H1 (cell line): ENCODE measurements around the gene CYP3A7. TPM values are rescaled to one million over a fixed set of nuclear protein-coding genes. Genes with fewer than 3 reads are reported as not detected.
A peak's percentile ranks its signal among the peaks of the same experiment; 100 is the strongest.

Source experiments
- CTCF ChIA-PET: fragments of 300-600 bp; sonication (Branson Sonifier 250); formaldehyde crosslinking; loops from one replicate; lab custom pipeline; 2021; ENCODE audit not compliant: partially characterized antibody; lab: Charles Lee
- POLR2A ChIA-PET: fragments of 300-600 bp; sonication (Branson Sonifier 250); formaldehyde crosslinking; loops from one replicate; lab custom pipeline; 2021; ENCODE audit warnings: inconsistent platforms; ENCODE audit not compliant: partially characterized antibody; lab: Charles Lee
- DNase-seq, 2 experiments: peaks; one replicate each; pipeline versions ENCODE4 v3.0.0 to v3.0.0-alpha.2; 2010 to 2022; ENCODE audit warnings: low spot score in 2 of 2, low read depth in 1 of 2, mixed read lengths in 1 of 2
- FAIRE-seq: peaks from 2 replicates; lab custom pipeline; 2011; peaks lifted over from hg19 to GRCh38; lab: Jason Lieb, UNC
- H2AFZ ChIP-seq: 2 replicates; pipeline ENCODE4 v1.8.1; 2012; ENCODE audit warnings: low read length, inconsistent platforms
- H2AK5ac ChIP-seq: 2 replicates; pipeline ENCODE4 v1.6.1; 2013; ENCODE audit warnings: low read depth, low read length
- H2BK120ac ChIP-seq: replicated peaks from 2 replicates; pipeline ENCODE3; 2013; ENCODE audit warnings: low read depth, low read length, inconsistent platforms
- H2BK12ac ChIP-seq: 2 replicates; pipeline ENCODE4 v1.6.1; 2013; ENCODE audit warnings: low read depth, low read length
- H2BK15ac ChIP-seq: 2 replicates; pipeline ENCODE4 v1.6.1; 2013; ENCODE audit warnings: low read length
- H2BK20ac ChIP-seq: 2 replicates; pipeline ENCODE4 v1.6.1; 2013; ENCODE audit warnings: low read length
- H2BK5ac ChIP-seq: 2 replicates; pipeline ENCODE4 v1.6.1; 2013; ENCODE audit warnings: low read depth, low read length
- H3K14ac ChIP-seq: 2 replicates; pipeline ENCODE4 v1.6.1; 2013; ENCODE audit warnings: inconsistent platforms; ENCODE audit not compliant: insufficient read length
- H3K18ac ChIP-seq: 2 replicates; pipeline ENCODE4 v1.6.1; 2013; ENCODE audit warnings: low read length; ENCODE audit errors: extremely low read depth
- H3K23ac ChIP-seq: 2 replicates; pipeline ENCODE4 v1.6.1; 2013; ENCODE audit warnings: inconsistent platforms; ENCODE audit not compliant: insufficient read length
- H3K23me2 ChIP-seq: 2 replicates; pipeline ENCODE4 v1.6.1; 2013; ENCODE audit warnings: low read depth, low read length
- H3K27ac ChIP-seq: 2 replicates; pipeline ENCODE4 v1.6.1; 2011; ENCODE audit warnings: low read depth, low read length, inconsistent platforms
- H3K27me3 ChIP-seq, 4 experiments: replicated peaks in 1 of 4; 1 replicate in 1 of 4; 2 replicates in 3 of 4; pipeline versions ENCODE4 v1.6.1 to v1.8.1; 2011 to 2013; ENCODE audit warnings: low read length in 3 of 4, mild to moderate bottlenecking in 3 of 4, inconsistent platforms in 2 of 4, mixed read lengths in 2 of 4, moderate library complexity in 1 of 4; ENCODE audit not compliant: control insufficient read depth in 3 of 4, insufficient read depth in 3 of 4; ENCODE audit errors: extremely low read depth in 1 of 4
- H3K36me3 ChIP-seq, 4 experiments: 2 replicates each; pipeline versions ENCODE4 v1.6.1 to v1.8.1; 2011 to 2013; ENCODE audit warnings: mild to moderate bottlenecking in 4 of 4, low read length in 3 of 4, moderate library complexity in 2 of 4, control low read depth in 1 of 4, inconsistent platforms in 1 of 4; ENCODE audit not compliant: insufficient read depth in 4 of 4, control insufficient read depth in 2 of 4
- H3K4ac ChIP-seq: replicated peaks from 2 replicates; pipeline ENCODE3; 2013; ENCODE audit warnings: low read length, low read depth, mixed read lengths, inconsistent platforms; ENCODE audit not compliant: insufficient read length
- H3K4me1 ChIP-seq, 4 experiments: replicated peaks in 1 of 4; 1 replicate in 1 of 4; 2 replicates in 3 of 4; pipeline versions ENCODE4 v1.6.1 to v1.8.1; 2011 to 2013; ENCODE audit warnings: low read length in 3 of 4, inconsistent platforms in 2 of 4, mixed read lengths in 1 of 4; ENCODE audit not compliant: insufficient read depth in 4 of 4, control insufficient read depth in 3 of 4
- H3K4me2 ChIP-seq, 2 experiments: 2 replicates each; pipeline versions ENCODE4 v1.6.1 to v1.8.1; 2011 to 2013; ENCODE audit warnings: low read depth in 2 of 2, low read length in 2 of 2, control low read depth in 1 of 2, inconsistent platforms in 1 of 2, mild to moderate bottlenecking in 1 of 2; ENCODE audit not compliant: insufficient read depth in 1 of 2
- H3K4me3 ChIP-seq, 4 experiments: fragments of 200-600, 300-600 bp in 1 of 4; sonication (generic), shearing (Covaris generic), sonication (Bioruptor Twin) in 1 of 4; 2 replicates each; pipeline versions ENCODE4 v1.5.1 to v1.8.1; 2011 to 2016; ENCODE audit warnings: low read length in 4 of 4, low read depth in 3 of 4, control low read depth in 2 of 4, inconsistent platforms in 2 of 4, mild to moderate bottlenecking in 2 of 4, mixed read lengths in 1 of 4, moderate library complexity in 1 of 4; ENCODE audit not compliant: insufficient read depth in 2 of 4; ENCODE audit errors: extremely low read depth in 1 of 4
- H3K56ac ChIP-seq: replicated peaks from 2 replicates; pipeline ENCODE3; 2013; ENCODE audit warnings: low read depth, mild to moderate bottlenecking, mixed read lengths, low read length, inconsistent platforms; ENCODE audit not compliant: insufficient read length
- H3K79me1 ChIP-seq: 2 replicates; pipeline ENCODE4 v1.6.1; 2013; ENCODE audit warnings: low read depth, low read length, control low read depth
- H3K79me2 ChIP-seq, 2 experiments: 2 replicates each; pipeline versions ENCODE4 v1.6.1 to v1.8.1; 2012 to 2013; ENCODE audit warnings: low read length in 2 of 2, mild to moderate bottlenecking in 2 of 2, inconsistent platforms in 1 of 2; ENCODE audit not compliant: insufficient read depth in 2 of 2, control insufficient read depth in 1 of 2
- H3K9ac ChIP-seq, 4 experiments: replicated peaks in 1 of 4; 1 replicate in 1 of 4; 2 replicates in 3 of 4; pipeline versions ENCODE4 v1.6.1 to v1.8.1; 2011 to 2013; ENCODE audit warnings: low read depth in 3 of 4, low read length in 3 of 4, control low read depth in 2 of 4, mild to moderate bottlenecking in 2 of 4, moderate library complexity in 2 of 4, inconsistent platforms in 1 of 4; ENCODE audit errors: extremely low read depth in 1 of 4
- H3K9me3 ChIP-seq, 2 experiments: 2 replicates each; pipeline versions ENCODE4 v1.6.1 to v1.8.1; 2012 to 2013; ENCODE audit warnings: mild to moderate bottlenecking in 2 of 2, moderate library complexity in 2 of 2, control low read depth in 1 of 2, inconsistent platforms in 1 of 2, low read depth in 1 of 2, low read length in 1 of 2, mixed read lengths in 1 of 2; ENCODE audit not compliant: insufficient read depth in 2 of 2
- H4K20me1 ChIP-seq, 2 experiments: replicated peaks in 1 of 2; 2 replicates each; pipeline versions ENCODE3 to v1.8.1; 2011 to 2013; ENCODE audit warnings: inconsistent platforms in 2 of 2, low read length in 2 of 2, mild to moderate bottlenecking in 1 of 2; ENCODE audit not compliant: insufficient read depth in 2 of 2, control insufficient read depth in 1 of 2
- H4K5ac ChIP-seq: 2 replicates; pipeline ENCODE4 v1.6.1; 2013; ENCODE audit warnings: low read length, low read depth, mixed read lengths, inconsistent platforms; ENCODE audit not compliant: insufficient read length
- H4K8ac ChIP-seq: 2 replicates; pipeline ENCODE4 v1.8.0; 2013; ENCODE audit warnings: mild to moderate bottlenecking, moderate library complexity, low read length, inconsistent platforms; ENCODE audit not compliant: insufficient read depth; ENCODE audit errors: extremely low read depth
- H4K91ac ChIP-seq: replicated peaks from 2 replicates; pipeline ENCODE3; 2013; ENCODE audit warnings: low read length, mixed read lengths, inconsistent platforms; ENCODE audit not compliant: insufficient read length
- EGR1 ChIP-seq: IDR thresholded peaks from 2 replicates; pipeline ENCODE4 v1.6.1; 2011; ENCODE audit warnings: low read depth, low read length, borderline replicate concordance
- HDAC2 ChIP-seq, 2 experiments: fragments of 300-600 bp in 1 of 2; sonication (generic) in 1 of 2; IDR thresholded peaks; 2 replicates each; pipeline ENCODE4 v1.6.1; 2011 to 2012; ENCODE audit warnings: low read depth in 2 of 2, low read length in 2 of 2, mild to moderate bottlenecking in 2 of 2, moderate library complexity in 2 of 2, borderline replicate concordance in 1 of 2, inconsistent platforms in 1 of 2
- KDM1A ChIP-seq: fragments of 200-600, 300-600 bp; sonication (generic); IDR thresholded peaks from 2 replicates; pipeline ENCODE4 v1.7.1; 2016; ENCODE audit warnings: mild to moderate bottlenecking, low read length, borderline replicate concordance
- MAFK ChIP-seq: IDR thresholded peaks from 2 replicates; pipeline ENCODE4 v1.6.1; 2012; ENCODE audit warnings: low read depth, mild to moderate bottlenecking, improper control_type of control experiment, low read length
- WGBS, 2 experiments: shearing (Covaris generic) in 1 of 2; methylation state at CpG; one replicate each; pipeline versions ENCODE4 v1.1.6 to v1.1.7; 2013 to 2015; ENCODE audit warnings: low lambda C conversion rate in 2 of 2, mixed read lengths in 2 of 2, inconsistent platforms in 1 of 2, low coverage in 1 of 2, missing lambda C conversion rate in 1 of 2; ENCODE audit not compliant: insufficient replicate concordance in 2 of 2, insufficient coverage in 1 of 2, insufficient read length in 1 of 2; ENCODE audit errors: extremely low coverage in 1 of 2, missing lambda C conversion rate in 1 of 2; 5-methylcytosine and 5-hydroxymethylcytosine counted together
- polyA plus RNA-seq, 7 experiments: library from polyadenylated mRNA; depleted of rRNA in 3 of 7; stranded (reverse) in 5 of 7; unstranded in 2 of 7; fragments of >200 nt in 5 of 7; fragments of 200-250 nt in 2 of 7; gene quantifications; 1 replicate in 5 of 7; 2 replicates in 1 of 7; 4 replicates in 1 of 7; pipeline versions ENCODE4 v1.2.1 to v1.2.3, GENCODE V29; 2011 to 2013; ENCODE audit warnings: missing spikeins in 2 of 7, mixed read lengths in 2 of 7
- total RNA-seq: library from RNA; stranded (reverse); fragmentation: NEBNext Ultra II Directional; extraction: Animal tissue kit (Norgen Biotek cat#: 25700); gene quantifications from 2 replicates; pipeline ENCODE4 v1.2.1, GENCODE V29; 2021

The CYP3A7 gene
- total and polyA plus RNA-seq, 2 of the 8 experiments (the other 6 are each of a cell fraction or from before 2014, with no cell fraction given) = not detected

- Histone ChIP-seq H3K4ac (no peak overlapping the region), H3K23me2 (no peaks in the 10 kb centered on the region), H2BK5ac (peak overlapping the region; percentile 22; the same call in 1 of the 2 replicates), H3K23ac (no peak overlapping the region), H2BK120ac (no peak overlapping the region), H3K4me1 (peaks cover 0 to 8% (median 0%) of the 10 kb centered on the region in 4 experiments; a peak in 3 of 7 replicates), H3K18ac (peak overlapping the region; percentile 88), H3K79me2 (no peaks in the 10 kb centered on the region), H4K5ac (peak overlapping the region; percentile 67), H3K27me3 (no peaks in the 10 kb centered on the region), H3K79me1 (no peaks in the 10 kb centered on the region), H3K56ac (no peak overlapping the region), H3K27ac (peak overlapping the region; percentile 53; the same call in 1 of the 2 replicates), H3K4me3 (no peak overlapping the region; a peak in 1 of 8 replicates), H3K9me3 (no peaks in the 10 kb centered on the region), H2BK12ac (no peak overlapping the region; the same call in 1 of the 2 replicates), H3K14ac (no peak overlapping the region), H3K36me3 (no peaks in the 10 kb centered on the region), H4K8ac (peak overlapping the region; percentile 90), H2BK20ac (no peak overlapping the region), H2AK5ac (no peak overlapping the region), H4K20me1 (no peaks in the 10 kb centered on the region), H2BK15ac (no peak overlapping the region), H3K4me2 (peak overlapping the region; percentile 1 to 45; a peak in 3 of 4 replicates), H3K9ac (no peak overlapping the region), H2AFZ (peak overlapping the region; percentile 69), H4K91ac (no peak overlapping the region)
- DNase-seq = peak in 1 of 2 experiments; percentile 55
- whole genome bisulfite sequencing, 2 experiments = 68% methylated on average over 9 of the region's 9 CpGs; no CpG with 5 or more reads in 1 of the 2 experiments
- POLR2A ChIA-PET = interaction anchor here (0.6 to 1.1 kb wide), 2 partner anchors 41 to 146 kb away, joined by 3 to 4 read pairs; no protein-coding TSS in a partner anchor
- peak; percentile 7 for FAIRE-seq
- CTCF ChIA-PET = interaction anchor here (1.6 kb wide), 1 partner anchor 12 kb away, joined by 6 read pairs; no protein-coding TSS in a partner anchor
- TF ChIP-seq MAFK = no peak
- TF ChIP-seq HDAC2 (IDR thresholded peaks at IDR 0.05; ENCODE audit: borderline replicate concordance in 1 of 2, low read depth in 2 of 2, low read length in 2 of 2) = no peak
- TF ChIP-seq EGR1 = no peak
- no peak for TF ChIP-seq KDM1A
These were observed 41.4 kb downstream of the CYP3A7 start for GRCh38 chr7:99693427-99694200.
